Astrocyte (in vitro differentiated cells and primary cell): Measurements from ENCODE around the gene EFNA5.

Experiments
- EZH2 ChIP-seq: IDR thresholded peaks from 2 replicates; pipeline ENCODE4 v1.6.1; 2012; ENCODE audit warnings: mild to moderate bottlenecking, low read length, inconsistent platforms; ENCODE audit not compliant: insufficient read depth
- TF ChIP-seq, protein P1 (sequence below): IDR thresholded peaks from 2 replicates; pipeline ENCODE4 v1.5.1; 2011; ENCODE audit warnings: low read depth, mild to moderate bottlenecking, inconsistent platforms, low read length, moderate library complexity; ENCODE audit not compliant: insufficient read depth

DNA sequence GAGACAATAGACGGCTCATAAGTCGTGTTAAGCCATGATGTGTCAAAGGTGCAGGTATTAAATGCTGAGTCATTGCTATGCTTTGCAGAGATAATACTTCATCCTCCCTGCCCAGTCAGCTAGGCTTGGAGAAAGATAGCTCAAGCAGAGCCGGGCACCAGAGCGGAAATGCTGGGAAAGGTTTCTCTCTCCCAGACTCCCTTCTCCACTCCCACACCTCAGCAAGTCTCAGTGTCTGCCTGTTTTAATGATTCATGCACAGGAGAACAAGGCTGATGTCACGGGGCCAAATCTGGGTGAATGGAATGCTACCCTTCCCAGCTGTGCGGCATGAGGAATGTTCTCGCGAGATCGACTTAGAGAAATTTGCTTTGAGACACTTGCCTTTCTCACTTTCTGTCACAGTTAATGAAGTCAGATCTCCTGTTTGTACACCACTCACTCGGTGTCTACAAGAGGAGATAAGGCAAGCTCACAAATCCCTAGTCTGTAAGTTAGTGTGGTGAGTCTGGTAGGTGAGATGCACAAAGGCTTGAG lies 204.4 kb downstream of the EFNA5 start:
- TF ChIP-seq, protein P1, sequence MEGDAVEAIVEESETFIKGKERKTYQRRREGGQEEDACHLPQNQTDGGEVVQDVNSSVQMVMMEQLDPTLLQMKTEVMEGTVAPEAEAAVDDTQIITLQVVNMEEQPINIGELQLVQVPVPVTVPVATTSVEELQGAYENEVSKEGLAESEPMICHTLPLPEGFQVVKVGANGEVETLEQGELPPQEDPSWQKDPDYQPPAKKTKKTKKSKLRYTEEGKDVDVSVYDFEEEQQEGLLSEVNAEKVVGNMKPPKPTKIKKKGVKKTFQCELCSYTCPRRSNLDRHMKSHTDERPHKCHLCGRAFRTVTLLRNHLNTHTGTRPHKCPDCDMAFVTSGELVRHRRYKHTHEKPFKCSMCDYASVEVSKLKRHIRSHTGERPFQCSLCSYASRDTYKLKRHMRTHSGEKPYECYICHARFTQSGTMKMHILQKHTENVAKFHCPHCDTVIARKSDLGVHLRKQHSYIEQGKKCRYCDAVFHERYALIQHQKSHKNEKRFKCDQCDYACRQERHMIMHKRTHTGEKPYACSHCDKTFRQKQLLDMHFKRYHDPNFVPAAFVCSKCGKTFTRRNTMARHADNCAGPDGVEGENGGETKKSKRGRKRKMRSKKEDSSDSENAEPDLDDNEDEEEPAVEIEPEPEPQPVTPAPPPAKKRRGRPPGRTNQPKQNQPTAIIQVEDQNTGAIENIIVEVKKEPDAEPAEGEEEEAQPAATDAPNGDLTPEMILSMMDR, result no peak
- TF ChIP-seq EZH2, result no peak
